NB4 (cell line): Measurements from ENCODE around the gene TFAP2A.

ENCODE experiments used
- CTCF ChIP-seq: IDR thresholded peaks from one replicate; pipeline ENCODE4 v1.5.1; 2012; ENCODE audit warnings: low read depth, low read length
- MAX ChIP-seq: IDR thresholded peaks from 2 replicates; pipeline ENCODE4 v1.6.1; 2011; ENCODE audit warnings: low read depth, low read length
- POLR2A ChIP-seq: IDR thresholded peaks from 2 replicates; pipeline ENCODE4 v1.6.1; 2011; ENCODE audit warnings: mild to moderate bottlenecking; ENCODE audit not compliant: insufficient read length; ENCODE audit errors: extremely low read depth

- TF ChIP-seq POLR2A = no peak
- TF ChIP-seq CTCF = no peak
- TF ChIP-seq MAX = no peak
These were observed 9.4 kb downstream of the TFAP2A start for GRCh38 chr6:10405513-10405900.
